ENCODE results near the gene SYT11. TPM values are rescaled to one million over a fixed set of nuclear protein-coding genes. Genes with fewer than 3 reads are reported as not detected.

Gene SYT11
- total RNA-seq, 1 donor from 2014 or later: 10.4 TPM

DNA sequence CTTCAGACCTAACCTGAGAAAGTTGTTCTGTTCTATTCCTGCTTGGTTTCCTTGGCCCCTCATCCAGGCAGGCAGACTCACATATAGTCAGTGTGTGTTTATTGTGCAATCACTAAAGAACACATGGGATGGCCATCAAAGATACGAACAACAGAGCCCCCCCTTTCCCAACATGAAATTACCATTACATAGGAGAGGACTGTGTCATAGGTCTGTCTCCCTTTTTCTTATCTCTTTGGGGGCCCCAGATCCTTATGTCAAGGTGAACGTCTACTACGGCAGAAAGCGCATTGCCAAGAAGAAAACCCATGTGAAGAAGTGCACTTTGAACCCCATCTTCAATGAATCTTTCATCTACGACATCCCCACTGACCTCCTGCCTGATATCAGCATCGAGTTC, 21.6 kb downstream of the SYT11 start:
- Histone ChIP-seq H3K4me3 (ENCODE audit: low read length in 3 of 3) (no peak overlapping the region), H3K9me3 (ENCODE audit: control insufficient read depth in 3 of 3, low read length in 3 of 3) (no peaks in the 10 kb centered on the region), H3K36me3 (ENCODE audit: control insufficient read depth in 3 of 3, insufficient read depth in 3 of 3, low read length in 3 of 3) (peaks cover 0 to 2% (median 0%) of the 10 kb centered on the region in 3 donors), H3K9ac (ENCODE audit: low read depth in 1 of 3, low read length in 3 of 3) (no peak overlapping the region), H3K27ac (ENCODE audit: low read depth, low read length) (no peak overlapping the region), H3K27me3 (ENCODE audit: control insufficient read depth in 3 of 3, insufficient read depth in 3 of 3, low read length in 3 of 3) (no peaks in the 10 kb centered on the region), H3K4me1 (ENCODE audit: control insufficient read depth in 3 of 3, insufficient read depth in 3 of 3, low read length in 3 of 3) (no peaks in the 10 kb centered on the region)

DNA sequence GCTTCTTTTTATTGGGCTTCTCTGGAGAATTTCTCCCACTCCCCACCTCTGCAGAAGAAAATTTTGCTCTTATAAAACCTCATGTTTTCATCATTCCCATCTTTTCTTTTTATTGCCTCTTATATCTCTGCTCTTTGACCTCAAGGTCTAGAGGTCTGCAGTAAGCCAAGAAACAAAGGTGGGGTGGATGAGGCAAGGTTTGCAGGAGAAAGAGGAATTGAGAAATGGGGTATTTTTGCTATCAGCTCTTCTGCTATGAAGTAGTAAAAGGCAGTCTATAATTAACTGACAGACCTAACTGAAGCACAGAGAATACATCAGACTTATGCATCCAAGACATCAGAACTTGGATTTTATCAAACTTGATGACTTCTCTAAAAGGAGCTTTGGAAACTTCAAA, 22.9 kb downstream of the SYT11 start:
- H3K27me3 ChIP-seq (ENCODE audit: control insufficient read depth in 3 of 3, insufficient read depth in 3 of 3, low read length in 3 of 3): no peaks in the 10 kb centered on the region
- H3K36me3 ChIP-seq (ENCODE audit: control insufficient read depth in 3 of 3, insufficient read depth in 3 of 3, low read length in 3 of 3): peaks cover 0 to 2% (median 0%) of the 10 kb centered on the region in 3 donors
- no peaks in the 10 kb centered on the region for H3K9me3 ChIP-seq (ENCODE audit: control insufficient read depth in 3 of 3, low read length in 3 of 3)
- no peak overlapping the region for H3K4me3 ChIP-seq (ENCODE audit: low read length in 3 of 3)
- H3K27ac ChIP-seq (ENCODE audit: low read depth, low read length): no peak overlapping the region
- no peaks in the 10 kb centered on the region for H3K4me1 ChIP-seq (ENCODE audit: control insufficient read depth in 3 of 3, insufficient read depth in 3 of 3, low read length in 3 of 3)
- no peak overlapping the region for H3K9ac ChIP-seq (ENCODE audit: low read depth in 1 of 3, low read length in 3 of 3)

DNA sequence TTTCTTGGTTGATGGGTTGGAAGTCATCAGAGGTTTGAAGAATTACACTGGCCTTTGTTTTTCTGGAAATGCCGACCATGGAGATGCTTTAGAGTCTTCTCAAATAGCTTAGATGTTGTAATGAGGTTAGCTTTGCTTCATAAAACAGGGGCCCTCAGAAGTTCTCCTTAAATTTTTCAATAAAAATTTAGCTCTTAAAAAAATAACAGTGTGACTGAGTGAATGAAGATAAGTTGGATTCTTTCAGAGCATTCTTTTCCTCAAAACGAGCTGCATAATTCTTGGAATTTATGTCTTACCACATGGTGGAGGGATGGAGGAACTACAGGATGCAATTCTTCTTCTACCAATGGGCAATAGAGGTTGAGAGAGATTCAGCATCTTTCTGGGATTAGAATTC, 23.4 kb downstream of the SYT11 start:
- H3K9ac ChIP-seq (ENCODE audit: low read depth in 1 of 3, low read length in 3 of 3): no peak overlapping the region
- H3K4me1 ChIP-seq (ENCODE audit: control insufficient read depth in 3 of 3, insufficient read depth in 3 of 3, low read length in 3 of 3): no peaks in the 10 kb centered on the region
- no peaks in the 10 kb centered on the region for H3K27me3 ChIP-seq (ENCODE audit: control insufficient read depth in 3 of 3, insufficient read depth in 3 of 3, low read length in 3 of 3)
- H3K9me3 ChIP-seq (ENCODE audit: control insufficient read depth in 3 of 3, low read length in 3 of 3): no peaks in the 10 kb centered on the region
- H3K4me3 ChIP-seq (ENCODE audit: low read length in 3 of 3): no peak overlapping the region
- no peak overlapping the region for H3K27ac ChIP-seq (ENCODE audit: low read depth, low read length)
- H3K36me3 ChIP-seq (ENCODE audit: control insufficient read depth in 3 of 3, insufficient read depth in 3 of 3, low read length in 3 of 3): peaks cover 0 to 2% (median 0%) of the 10 kb centered on the region in 3 donors

DNA sequence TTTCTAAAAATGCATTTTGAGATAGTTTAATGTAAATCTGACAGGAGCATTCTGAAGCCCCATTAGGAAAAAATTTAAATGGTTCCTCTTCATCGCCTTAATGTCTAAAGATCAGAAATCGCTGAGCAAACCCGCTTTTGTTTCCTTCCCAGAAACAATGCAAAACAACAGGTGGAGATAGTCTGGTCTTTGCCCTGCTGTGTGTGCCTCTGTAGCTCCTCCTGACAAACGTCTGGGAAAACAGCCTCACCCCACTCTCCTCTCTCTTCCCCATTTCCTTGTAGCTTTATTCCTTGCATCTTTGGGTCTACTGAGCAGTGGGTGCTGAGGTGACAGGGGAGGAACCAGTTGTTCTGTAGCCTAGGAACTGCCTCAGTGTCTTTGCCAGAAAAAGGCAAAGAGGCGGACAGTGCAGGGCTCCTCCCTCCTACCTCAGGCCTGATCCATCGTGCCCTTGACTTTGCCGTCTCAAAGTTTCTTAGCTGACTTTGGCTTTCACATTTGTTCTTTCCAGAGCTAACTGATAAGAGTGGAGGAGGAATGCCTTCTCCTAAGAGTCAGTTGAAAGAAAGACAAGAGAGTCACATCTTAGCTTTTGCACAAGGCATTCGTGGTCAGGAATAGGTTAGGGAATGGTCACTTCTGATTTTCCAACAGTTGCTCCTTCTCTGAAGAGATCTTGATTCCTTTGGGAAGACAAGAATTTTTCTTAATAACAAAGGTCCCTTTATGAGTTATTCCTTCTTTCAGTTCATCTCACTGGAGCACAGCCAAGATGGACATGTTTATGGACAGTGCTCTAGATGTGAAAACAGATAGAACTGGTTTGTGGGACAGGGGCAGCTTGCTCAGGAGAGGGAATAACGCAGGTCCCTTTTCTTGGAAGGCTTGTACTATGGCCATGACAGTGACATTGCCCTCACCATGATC, 24.9 kb downstream of the SYT11 start:
- Histone ChIP-seq H3K27ac (ENCODE audit: low read depth, low read length) (no peak overlapping the region), H3K4me3 (ENCODE audit: low read length in 3 of 3) (no peak overlapping the region), H3K36me3 (ENCODE audit: control insufficient read depth in 3 of 3, insufficient read depth in 3 of 3, low read length in 3 of 3) (peaks cover 0 to 2% (median 0%) of the 10 kb centered on the region in 3 donors)

DNA sequence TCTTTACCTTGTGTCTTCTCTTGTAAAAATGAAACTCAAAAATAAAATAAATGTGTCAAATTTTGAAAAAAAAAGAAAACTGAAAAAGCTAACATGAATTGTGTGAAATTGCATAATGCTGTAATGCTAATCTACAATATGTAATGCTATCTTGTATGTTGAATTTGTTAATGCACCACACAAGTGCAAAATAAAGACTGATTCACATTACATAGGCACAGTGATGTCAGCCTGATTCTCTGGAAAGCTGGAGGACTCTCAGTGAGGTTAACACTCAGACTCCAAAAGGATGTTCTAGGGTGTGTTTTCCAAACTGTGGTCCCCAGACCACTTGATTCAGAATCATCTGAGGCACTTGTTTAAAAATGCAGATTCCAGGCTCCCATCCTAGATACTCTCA, 25.6 kb downstream of the SYT11 start:
- Histone ChIP-seq H3K9me3 (ENCODE audit: control insufficient read depth in 3 of 3, low read length in 3 of 3) (no peaks in the 10 kb centered on the region), H3K27me3 (ENCODE audit: control insufficient read depth in 3 of 3, insufficient read depth in 3 of 3, low read length in 3 of 3) (no peaks in the 10 kb centered on the region)

More for the DNA sequence above, 24.9 kb downstream of the SYT11 start:
- H3K27me3 ChIP-seq (ENCODE audit: control insufficient read depth in 3 of 3, insufficient read depth in 3 of 3, low read length in 3 of 3): no peaks in the 10 kb centered on the region
- no peaks in the 10 kb centered on the region for H3K9me3 ChIP-seq (ENCODE audit: control insufficient read depth in 3 of 3, low read length in 3 of 3)
- no peaks in the 10 kb centered on the region for H3K4me1 ChIP-seq (ENCODE audit: control insufficient read depth in 3 of 3, insufficient read depth in 3 of 3, low read length in 3 of 3)
- no peak overlapping the region for H3K9ac ChIP-seq (ENCODE audit: low read depth in 1 of 3, low read length in 3 of 3)

DNA sequence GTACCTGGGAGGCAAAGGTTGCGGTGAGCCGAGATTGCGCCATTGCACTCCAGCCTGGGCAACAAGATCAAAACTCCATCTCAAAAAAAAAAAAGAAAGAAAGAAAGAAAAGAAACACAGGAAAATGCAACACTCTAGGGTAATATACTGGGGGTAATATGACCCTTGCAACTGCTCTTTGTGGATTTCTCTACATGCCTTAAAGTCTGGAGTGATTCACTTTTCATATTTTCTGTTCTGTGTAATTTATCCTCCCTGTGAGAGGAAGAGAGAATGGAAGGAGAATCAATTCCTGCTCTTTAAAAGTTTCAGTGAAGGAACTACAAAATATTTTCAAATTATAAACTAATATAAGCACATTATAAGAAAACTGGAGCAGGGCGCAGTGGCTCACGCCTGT, 29.1 kb downstream of the SYT11 start:
- Histone ChIP-seq H3K27ac (ENCODE audit: low read depth, low read length) (no peak overlapping the region), H3K4me3 (ENCODE audit: low read length in 3 of 3) (no peak overlapping the region), H3K36me3 (ENCODE audit: control insufficient read depth in 3 of 3, insufficient read depth in 3 of 3, low read length in 3 of 3) (no peaks in the 10 kb centered on the region), H3K9ac (ENCODE audit: low read depth in 1 of 3, low read length in 3 of 3) (no peak overlapping the region), H3K27me3 (ENCODE audit: control insufficient read depth in 3 of 3, insufficient read depth in 3 of 3, low read length in 3 of 3) (no peaks in the 10 kb centered on the region), H3K9me3 (ENCODE audit: control insufficient read depth in 3 of 3, low read length in 3 of 3) (no peaks in the 10 kb centered on the region), H3K4me1 (ENCODE audit: control insufficient read depth in 3 of 3, insufficient read depth in 3 of 3, low read length in 3 of 3) (peaks cover 0 to 3% (median 1%) of the 10 kb centered on the region in 3 donors)

More for the DNA sequence above, 25.6 kb downstream of the SYT11 start:
- Histone ChIP-seq H3K4me3 (ENCODE audit: low read length in 3 of 3) (no peak overlapping the region), H3K4me1 (ENCODE audit: control insufficient read depth in 3 of 3, insufficient read depth in 3 of 3, low read length in 3 of 3) (no peaks in the 10 kb centered on the region), H3K36me3 (ENCODE audit: control insufficient read depth in 3 of 3, insufficient read depth in 3 of 3, low read length in 3 of 3) (peaks cover 0 to 2% (median 0%) of the 10 kb centered on the region in 3 donors), H3K27ac (ENCODE audit: low read depth, low read length) (no peak overlapping the region), H3K9ac (ENCODE audit: low read depth in 1 of 3, low read length in 3 of 3) (no peak overlapping the region)

DNA sequence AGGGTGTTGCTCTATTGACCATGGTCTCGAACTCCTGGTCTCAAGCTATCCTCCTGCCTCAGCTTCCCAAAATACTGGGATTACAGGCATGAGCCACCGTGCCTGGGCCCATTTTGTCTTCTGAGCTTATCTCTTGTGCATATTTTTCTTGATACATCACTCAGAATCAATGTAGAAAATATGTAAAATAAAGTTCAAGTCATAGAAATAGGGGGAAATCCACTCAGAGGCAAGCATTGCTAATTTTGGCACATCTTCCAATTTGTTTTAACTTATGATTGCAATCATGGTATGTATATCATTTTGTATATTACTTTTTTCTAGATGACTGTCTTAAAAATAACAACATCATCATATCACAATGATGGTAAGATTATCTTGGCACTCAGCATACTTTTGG, 30.2 kb downstream of the SYT11 start:
- Histone ChIP-seq H3K9me3 (ENCODE audit: control insufficient read depth in 3 of 3, low read length in 3 of 3) (no peaks in the 10 kb centered on the region), H3K4me3 (ENCODE audit: low read length in 3 of 3) (no peak overlapping the region), H3K27me3 (ENCODE audit: control insufficient read depth in 3 of 3, insufficient read depth in 3 of 3, low read length in 3 of 3) (no peaks in the 10 kb centered on the region), H3K36me3 (ENCODE audit: control insufficient read depth in 3 of 3, insufficient read depth in 3 of 3, low read length in 3 of 3) (no peaks in the 10 kb centered on the region), H3K4me1 (ENCODE audit: control insufficient read depth in 3 of 3, insufficient read depth in 3 of 3, low read length in 3 of 3) (peaks cover 2 to 4% (median 3%) of the 10 kb centered on the region in 3 donors), H3K9ac (ENCODE audit: low read depth in 1 of 3, low read length in 3 of 3) (no peak overlapping the region), H3K27ac (ENCODE audit: low read depth, low read length) (no peak overlapping the region)

DNA sequence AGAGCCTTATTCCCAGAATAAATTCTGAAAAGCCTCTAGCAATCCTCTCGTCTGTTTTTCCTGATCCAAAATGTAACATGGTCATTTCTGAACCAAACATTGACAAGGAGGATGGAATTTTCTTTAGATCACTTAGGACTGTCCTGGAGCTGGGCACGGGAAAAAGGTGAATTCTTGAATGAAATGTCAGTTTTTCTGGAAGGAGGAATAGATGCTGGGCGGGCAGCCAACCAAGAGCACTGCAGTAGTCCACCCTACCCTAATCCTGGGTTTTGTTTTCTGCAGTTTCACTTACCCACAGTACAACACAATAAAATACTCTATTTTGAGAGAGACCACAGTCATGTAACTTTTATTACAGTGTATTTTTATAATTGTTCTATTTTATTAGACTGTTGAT, 30.9 kb downstream of the SYT11 start:
- no peaks in the 10 kb centered on the region for H3K27me3 ChIP-seq (ENCODE audit: control insufficient read depth in 3 of 3, insufficient read depth in 3 of 3, low read length in 3 of 3)
- H3K36me3 ChIP-seq (ENCODE audit: control insufficient read depth in 3 of 3, insufficient read depth in 3 of 3, low read length in 3 of 3): no peaks in the 10 kb centered on the region
- no peak overlapping the region for H3K9ac ChIP-seq (ENCODE audit: low read depth in 1 of 3, low read length in 3 of 3)
- no peak overlapping the region for H3K4me3 ChIP-seq (ENCODE audit: low read length in 3 of 3)
- H3K9me3 ChIP-seq (ENCODE audit: control insufficient read depth in 3 of 3, low read length in 3 of 3): no peaks in the 10 kb centered on the region
- H3K27ac ChIP-seq (ENCODE audit: low read depth, low read length): no peak overlapping the region
- H3K4me1 ChIP-seq (ENCODE audit: control insufficient read depth in 3 of 3, insufficient read depth in 3 of 3, low read length in 3 of 3): peaks cover 2 to 4% (median 3%) of the 10 kb centered on the region in 3 donors

DNA sequence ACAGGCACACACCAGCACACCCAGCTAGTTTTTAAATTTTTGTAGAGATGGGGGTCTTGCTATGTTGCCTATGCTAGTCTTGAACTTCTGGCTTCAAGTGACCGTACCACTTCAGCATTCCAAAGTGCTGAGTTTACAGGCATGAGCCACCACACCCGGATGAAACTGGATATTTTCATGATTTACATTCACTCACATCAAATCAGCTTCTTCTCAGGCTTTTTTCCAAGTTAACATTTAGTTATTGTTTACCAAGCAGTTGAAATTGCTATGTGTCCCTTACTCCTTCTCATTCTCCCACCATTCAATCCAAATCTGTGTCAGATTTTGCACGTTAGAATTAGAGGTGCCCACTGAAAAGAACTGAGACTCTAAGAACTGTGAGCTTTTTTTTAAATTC, 33.4 kb downstream of the SYT11 start:
- Histone ChIP-seq H3K4me3 (ENCODE audit: low read length in 3 of 3) (no peak overlapping the region), H3K27me3 (ENCODE audit: control insufficient read depth in 3 of 3, insufficient read depth in 3 of 3, low read length in 3 of 3) (no peaks in the 10 kb centered on the region), H3K9ac (ENCODE audit: low read depth in 1 of 3, low read length in 3 of 3) (no peak overlapping the region), H3K4me1 (ENCODE audit: control insufficient read depth in 3 of 3, insufficient read depth in 3 of 3, low read length in 3 of 3) (peaks cover 2 to 4% (median 3%) of the 10 kb centered on the region in 3 donors), H3K9me3 (ENCODE audit: control insufficient read depth in 3 of 3, low read length in 3 of 3) (no peaks in the 10 kb centered on the region), H3K36me3 (ENCODE audit: control insufficient read depth in 3 of 3, insufficient read depth in 3 of 3, low read length in 3 of 3) (peaks cover 3 to 6% (median 4%) of the 10 kb centered on the region in 3 donors), H3K27ac (ENCODE audit: low read depth, low read length) (peak overlapping the region; percentile 45)

DNA sequence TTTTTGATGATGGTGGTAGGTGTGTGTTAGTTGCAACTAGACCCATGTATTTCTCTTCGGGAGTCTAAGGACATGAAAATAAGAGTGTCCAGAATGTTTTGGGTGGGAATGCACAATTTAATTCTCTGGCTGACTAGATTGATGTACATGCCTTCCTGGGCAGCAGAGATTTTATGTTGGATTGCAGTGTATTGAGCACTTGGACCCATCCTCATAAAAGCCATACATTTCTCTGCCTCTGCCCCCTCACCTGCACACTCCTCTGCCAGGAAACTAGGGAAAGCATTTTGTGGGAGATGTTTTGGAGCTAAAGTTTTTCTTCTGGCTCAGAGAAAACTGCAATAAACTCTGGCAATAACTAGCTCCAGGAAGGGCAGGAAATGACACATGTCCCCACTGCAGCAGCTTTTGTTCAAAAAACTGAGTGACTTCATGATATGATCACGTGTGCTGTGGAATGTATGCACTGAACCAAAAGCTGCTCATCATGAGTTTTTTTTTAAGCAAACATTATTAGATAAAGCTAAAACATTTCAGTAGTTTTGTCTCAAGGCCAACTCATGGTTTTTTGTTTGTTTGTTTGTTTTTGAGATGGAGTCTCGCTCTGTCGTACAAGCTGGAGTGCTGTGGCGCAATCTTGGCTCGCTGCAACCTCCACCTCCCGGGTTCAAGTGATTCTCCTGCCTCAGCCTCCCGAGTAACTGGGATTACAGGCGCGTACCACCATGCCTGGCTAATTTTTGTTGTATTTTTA, 34.2 kb downstream of the SYT11 start:
- Histone ChIP-seq H3K4me1 (ENCODE audit: control insufficient read depth in 3 of 3, insufficient read depth in 3 of 3, low read length in 3 of 3) (peaks cover 2 to 4% (median 3%) of the 10 kb centered on the region in 3 donors), H3K36me3 (ENCODE audit: control insufficient read depth in 3 of 3, insufficient read depth in 3 of 3, low read length in 3 of 3) (peaks cover 3 to 8% (median 7%) of the 10 kb centered on the region in 3 donors), H3K4me3 (ENCODE audit: low read length in 3 of 3) (no peak overlapping the region), H3K9ac (ENCODE audit: low read depth in 1 of 3, low read length in 3 of 3) (peak overlapping the region in 1 of 3 donors; percentile 33), H3K9me3 (ENCODE audit: control insufficient read depth in 3 of 3, low read length in 3 of 3) (no peaks in the 10 kb centered on the region), H3K27me3 (ENCODE audit: control insufficient read depth in 3 of 3, insufficient read depth in 3 of 3, low read length in 3 of 3) (no peaks in the 10 kb centered on the region), H3K27ac (ENCODE audit: low read depth, low read length) (peak overlapping the region; percentile 45)
